HepG2 (cell line): Measurements from ENCODE around the gene ZBTB7B. TPM values are rescaled to one million over a fixed set of nuclear protein-coding genes. Genes with fewer than 3 reads are reported as not detected.

Experiments used
- BRD4 ChIP-seq: sonication (generic); formaldehyde crosslinking; IDR thresholded peaks from 2 replicates; pipeline ENCODE4 v1.4.0; 2020; ENCODE audit warnings: missing genetic modification reagents
- DDIT3 ChIP-seq: sonication (generic); formaldehyde crosslinking; IDR thresholded peaks from 2 replicates; pipeline ENCODE4 v1.4.0; 2020; ENCODE audit warnings: mild to moderate bottlenecking, missing genetic modification reagents
- GTF3A ChIP-seq: sonication (generic); formaldehyde crosslinking; conservative IDR thresholded peaks from 2 replicates; pipeline ENCODE4 v1.4.0; 2020; ENCODE audit warnings: mild to moderate bottlenecking, missing genetic modification reagents
- MIER3 ChIP-seq: IDR thresholded peaks from 2 replicates; pipeline ENCODE4 v1.6.1; 2016; ENCODE audit warnings: missing compliant biosample characterization, borderline replicate concordance
- PAF1 ChIP-seq: IDR thresholded peaks from 2 replicates; pipeline ENCODE4 v1.6.1; 2016; ENCODE audit warnings: missing genetic modification reagents, missing compliant biosample characterization
- POLR2AphosphoS5 ChIP-seq: IDR thresholded peaks from 2 replicates; pipeline ENCODE4 v1.6.1; 2012; ENCODE audit warnings: low read depth, low read length
- RCOR2 ChIP-seq: IDR thresholded peaks from 2 replicates; pipeline ENCODE4 v1.6.1; 2016; ENCODE audit warnings: missing biosample characterization, missing genetic modification reagents
- RERE ChIP-seq: IDR thresholded peaks from 2 replicates; pipeline ENCODE4 v1.6.1; 2016; ENCODE audit warnings: low read depth, missing genetic modification reagents, missing compliant biosample characterization
- SP1 ChIP-seq, 2 experiments: fragments of 450-650 bp in 1 of 2; sonication (generic) in 1 of 2; formaldehyde crosslinking in 1 of 2; IDR thresholded peaks; 2 replicates each; pipeline versions ENCODE4 v1.4.0 to v1.6.1; 2016 to 2020; ENCODE audit warnings: missing genetic modification reagents in 1 of 2
- SP2 ChIP-seq: sonication (generic); formaldehyde crosslinking; IDR thresholded peaks from 2 replicates; pipeline ENCODE4 v1.5.1; 2020; ENCODE audit warnings: mild to moderate bottlenecking, missing genetic modification reagents
- TRAFD1 ChIP-seq: sonication (generic); formaldehyde crosslinking; IDR thresholded peaks from 2 replicates; pipeline ENCODE4 v1.5.1; 2020; ENCODE audit warnings: missing genetic modification reagents, mild to moderate bottlenecking, borderline replicate concordance
- YY1 ChIP-seq: IDR thresholded peaks from 2 replicates; pipeline ENCODE4 v1.6.1; 2011; ENCODE audit warnings: low read length, low read depth, moderate library complexity, mild to moderate bottlenecking; ENCODE audit not compliant: insufficient read depth, insufficient replicate concordance
- ZNF224 ChIP-seq: sonication (generic); formaldehyde crosslinking; IDR thresholded peaks from 2 replicates; pipeline ENCODE4 v1.5.0; 2020; ENCODE audit warnings: mild to moderate bottlenecking, missing genetic modification reagents
- ZNF292 ChIP-seq: sonication (generic); formaldehyde crosslinking; IDR thresholded peaks from 2 replicates; pipeline ENCODE4 v1.8.1; 2022; ENCODE audit warnings: mild to moderate bottlenecking, low read depth, missing genetic modification reagents, borderline replicate concordance
- ZNF337 ChIP-seq: sonication (generic); formaldehyde crosslinking; IDR thresholded peaks from 2 replicates; pipeline ENCODE4 v1.5.1; 2020; ENCODE audit warnings: missing genetic modification reagents, low read depth, mild to moderate bottlenecking, borderline replicate concordance
- ZNF75D ChIP-seq: sonication (generic); formaldehyde crosslinking; IDR thresholded peaks from 2 replicates; pipeline ENCODE4 v1.8.1; 2023; ENCODE audit warnings: missing genetic modification reagents, mild to moderate bottlenecking, borderline replicate concordance
- polyA plus RNA-seq, 8 experiments: library from polyadenylated mRNA; depleted of rRNA in 3 of 8; stranded (reverse) in 7 of 8; unstranded in 1 of 8; fragments of >200 nt; fragmentation: Illumina TruSeq in 4 of 8; extraction: Trizol in 4 of 8; gene quantifications; 2 replicates each; pipeline versions ENCODE4 v1.2.1 to v1.2.3, GENCODE V29; 2011 to 2016; ENCODE audit warnings: low read depth in 4 of 8, missing spikeins in 1 of 8, mixed read lengths in 1 of 8; ENCODE audit not compliant: insufficient read depth in 1 of 8
- total RNA-seq, 5 experiments: library from RNA; depleted of rRNA; stranded (reverse); fragments of >200 nt; fragmentation: Illumina TruSeq; extraction: Trizol; gene quantifications; 2 replicates each; pipeline ENCODE4 v1.2.3, GENCODE V29; 2016; ENCODE audit warnings: low read depth in 1 of 5
- TF ChIP-seq, protein P1 (sequence below): sonication (generic); formaldehyde crosslinking; IDR thresholded peaks from 2 replicates; pipeline ENCODE4 v1.4.0; 2020; ENCODE audit warnings: missing genetic modification reagents, mild to moderate bottlenecking, borderline replicate concordance

Gene ZBTB7B
- total and polyA plus RNA-seq, 2 of the 13 experiments (the other 11 are each of a cell fraction or from before 2014, with no cell fraction given): 15.5 to 17.5 TPM

- TF ChIP-seq MIER3 (CRISPR knock-in tag): no peak
- TF ChIP-seq, protein P1, sequence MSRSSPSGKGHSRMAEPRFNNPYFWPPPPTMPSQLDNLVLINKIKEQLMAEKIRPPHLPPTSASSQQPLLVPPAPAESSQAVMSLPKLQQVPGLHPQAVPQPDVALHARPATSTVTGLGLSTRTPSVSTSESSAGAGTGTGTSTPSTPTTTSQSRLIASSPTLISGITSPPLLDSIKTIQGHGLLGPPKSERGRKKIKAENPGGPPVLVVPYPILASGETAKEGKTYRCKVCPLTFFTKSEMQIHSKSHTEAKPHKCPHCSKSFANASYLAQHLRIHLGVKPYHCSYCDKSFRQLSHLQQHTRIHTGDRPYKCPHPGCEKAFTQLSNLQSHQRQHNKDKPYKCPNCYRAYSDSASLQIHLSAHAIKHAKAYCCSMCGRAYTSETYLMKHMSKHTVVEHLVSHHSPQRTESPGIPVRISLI: 0 out of 2 replicates have a peak, but pooled peaks have one; percentile 19
- peak; percentile 77; the same call in 1 of the 2 replicates for TF ChIP-seq BRD4 (CRISPR knock-in tag)
- TF ChIP-seq SP1 (IDR thresholded peaks at IDR 0.05): no peak
- peak; percentile 88 for TF ChIP-seq SP1 (CRISPR knock-in tag; IDR thresholded peaks at IDR 0.05)
- TF ChIP-seq POLR2AphosphoS5: peak; percentile 62; the same call in 1 of the 2 replicates
- TF ChIP-seq RCOR2 (CRISPR knock-in tag): no peak
- TF ChIP-seq TRAFD1 (CRISPR knock-in tag): no peak
- no peak for TF ChIP-seq ZNF337 (CRISPR knock-in tag)
- TF ChIP-seq YY1: peak; percentile 56
- TF ChIP-seq DDIT3 (CRISPR knock-in tag): no peak
- 0 out of 2 replicates have a peak, but pooled peaks have one; percentile 39 for TF ChIP-seq RERE (CRISPR knock-in tag)
- TF ChIP-seq ZNF292 (CRISPR knock-in tag): 0 out of 2 replicates have a peak, but pooled peaks have one; percentile 6
- TF ChIP-seq PAF1 (CRISPR knock-in tag): no peak
- TF ChIP-seq ZNF75D (CRISPR knock-in tag): no peak
- TF ChIP-seq GTF3A (CRISPR knock-in tag): peak; percentile 82; the same call in 1 of the 2 replicates
- peak; percentile 80; the same call in 1 of the 2 replicates for TF ChIP-seq ZNF224
- TF ChIP-seq SP2 (CRISPR knock-in tag): peak; percentile 53
Measured at GRCh38 chr1:155050560-155051341, 48.1 kb downstream of the ZBTB7B start, which contains the start of gene ADAM15 (continued).
